Neutrophil (primary cell): ENCODE measurements around the gene EHD3.

Source experiments
- H3K27ac ChIP-seq: fragments of 200-600 bp; sonication (generic); 2 replicates; pipeline ENCODE4 v1.5.1; 2016; ENCODE audit warnings: mild to moderate bottlenecking, moderate library complexity
- H3K27me3 ChIP-seq: fragments of 200-600 bp; sonication (generic); 2 replicates; pipeline ENCODE4 v1.6.0; 2016; ENCODE audit warnings: mild to moderate bottlenecking
- H3K36me3 ChIP-seq: fragments of 200-600 bp; sonication (generic); 2 replicates; pipeline ENCODE4 v1.5.1; 2017
- H3K4me1 ChIP-seq, 2 experiments: fragments of 200-600 bp in 1 of 2; sonication (generic) in 1 of 2; 1 replicate in 1 of 2; 2 replicates in 1 of 2; pipeline versions ENCODE4 v1.5.1 to v1.6.1; 2013 to 2016; ENCODE audit warnings: low read depth in 1 of 2, low read length in 1 of 2, mild to moderate bottlenecking in 1 of 2, moderate library complexity in 1 of 2; ENCODE audit not compliant: control insufficient read depth in 1 of 2, insufficient read depth in 1 of 2
- H3K4me3 ChIP-seq, 2 experiments: fragments of 200-600 bp in 1 of 2; sonication (generic) in 1 of 2; 1 replicate in 1 of 2; 2 replicates in 1 of 2; pipeline ENCODE4 v1.5.1; 2013 to 2016; ENCODE audit warnings: low read depth in 1 of 2, low read length in 1 of 2, mild to moderate bottlenecking in 1 of 2, moderate library complexity in 1 of 2
- H3K9me3 ChIP-seq: fragments of 200-600 bp; sonication (generic); 2 replicates; pipeline ENCODE4 v1.5.1; 2016
- TF ChIP-seq, protein P1 (sequence below): fragments of 200-600 bp; sonication (generic); IDR thresholded peaks from 2 replicates; pipeline ENCODE4 v1.5.1; 2016; ENCODE audit warnings: antibody characterized with exemption

Gene EHD3

DNA sequence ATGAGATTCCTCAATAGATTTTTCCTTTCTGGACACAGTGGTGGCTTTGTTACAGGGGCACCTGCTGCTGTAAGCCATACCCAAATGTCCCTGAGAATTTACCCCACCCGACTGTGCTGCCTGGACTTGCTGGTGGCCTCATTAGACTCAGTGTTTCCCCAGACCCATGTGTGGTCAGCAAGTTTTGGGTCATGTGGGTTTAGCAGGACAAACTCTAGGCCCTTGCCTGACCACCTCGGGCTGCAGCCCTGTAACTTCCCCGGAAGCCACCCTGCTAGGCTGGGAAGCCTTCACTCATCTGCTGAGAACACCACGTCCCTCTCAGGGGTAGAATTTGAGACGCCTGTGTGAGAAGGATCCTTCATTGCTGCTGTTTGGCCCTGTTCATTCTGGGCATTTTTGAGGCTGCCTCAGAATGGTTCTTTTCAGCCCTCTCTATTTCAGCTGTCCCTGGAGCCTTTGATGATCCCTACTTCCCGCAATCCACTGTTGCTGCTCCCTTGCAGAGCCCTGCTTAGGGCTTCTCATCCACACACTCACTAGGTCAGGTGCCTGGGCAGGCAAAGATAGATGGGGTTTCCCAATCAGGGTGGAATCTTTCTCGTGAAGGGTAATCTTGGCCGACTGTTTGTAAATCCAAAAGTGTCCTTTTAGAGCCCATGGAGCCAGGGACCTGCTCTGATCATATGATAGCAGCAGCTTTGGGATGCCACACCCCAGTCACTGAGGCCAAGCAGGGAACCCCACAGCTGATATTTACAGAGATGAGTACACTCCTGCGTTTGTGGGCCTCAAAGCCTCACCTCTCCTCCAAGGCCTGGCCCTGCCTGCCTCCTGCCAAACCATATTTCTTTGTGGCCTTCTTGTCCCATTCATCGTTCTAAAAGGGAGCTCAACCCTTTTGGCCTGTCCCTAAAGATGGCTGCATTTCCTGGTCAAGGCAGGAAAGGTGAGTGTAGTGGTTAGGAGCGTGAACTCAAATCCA is 6.7 kb downstream of the EHD3 start:
- no peaks in the 10 kb centered on the region for H3K4me1 ChIP-seq
- no peak overlapping the region for H3K27ac ChIP-seq
- TF ChIP-seq, protein P1, sequence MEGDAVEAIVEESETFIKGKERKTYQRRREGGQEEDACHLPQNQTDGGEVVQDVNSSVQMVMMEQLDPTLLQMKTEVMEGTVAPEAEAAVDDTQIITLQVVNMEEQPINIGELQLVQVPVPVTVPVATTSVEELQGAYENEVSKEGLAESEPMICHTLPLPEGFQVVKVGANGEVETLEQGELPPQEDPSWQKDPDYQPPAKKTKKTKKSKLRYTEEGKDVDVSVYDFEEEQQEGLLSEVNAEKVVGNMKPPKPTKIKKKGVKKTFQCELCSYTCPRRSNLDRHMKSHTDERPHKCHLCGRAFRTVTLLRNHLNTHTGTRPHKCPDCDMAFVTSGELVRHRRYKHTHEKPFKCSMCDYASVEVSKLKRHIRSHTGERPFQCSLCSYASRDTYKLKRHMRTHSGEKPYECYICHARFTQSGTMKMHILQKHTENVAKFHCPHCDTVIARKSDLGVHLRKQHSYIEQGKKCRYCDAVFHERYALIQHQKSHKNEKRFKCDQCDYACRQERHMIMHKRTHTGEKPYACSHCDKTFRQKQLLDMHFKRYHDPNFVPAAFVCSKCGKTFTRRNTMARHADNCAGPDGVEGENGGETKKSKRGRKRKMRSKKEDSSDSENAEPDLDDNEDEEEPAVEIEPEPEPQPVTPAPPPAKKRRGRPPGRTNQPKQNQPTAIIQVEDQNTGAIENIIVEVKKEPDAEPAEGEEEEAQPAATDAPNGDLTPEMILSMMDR: no peak
- H3K4me3 ChIP-seq: no peak overlapping the region
- H3K36me3 ChIP-seq: no peaks in the 10 kb centered on the region
- H3K27me3 ChIP-seq: no peaks in the 10 kb centered on the region
- H3K9me3 ChIP-seq: no peaks in the 10 kb centered on the region

GRCh38 chr2:31241625-31242270 is 7.8 kb downstream of the EHD3 start:
- Histone ChIP-seq H3K4me1 (no peaks in the 10 kb centered on the region), H3K27ac (no peak overlapping the region), H3K9me3 (no peaks in the 10 kb centered on the region), H3K4me3 (no peak overlapping the region), H3K36me3 (no peaks in the 10 kb centered on the region), H3K27me3 (no peaks in the 10 kb centered on the region)
- TF ChIP-seq, protein P1: no peak

- TF ChIP-seq, protein P1: no peak
- H3K4me1 ChIP-seq: no peaks in the 10 kb centered on the region
- H3K4me3 ChIP-seq: no peak overlapping the region
- H3K27ac ChIP-seq: no peak overlapping the region
- H3K36me3 ChIP-seq: no peaks in the 10 kb centered on the region
- no peaks in the 10 kb centered on the region for H3K9me3 ChIP-seq
- H3K27me3 ChIP-seq: no peaks in the 10 kb centered on the region
Measured at GRCh38 chr2:31243053-31243452, 9.1 kb downstream of the EHD3 start.

- Histone ChIP-seq H3K36me3 (no peaks in the 10 kb centered on the region), H3K27ac (no peak overlapping the region), H3K4me1 (no peaks in the 10 kb centered on the region), H3K27me3 (no peaks in the 10 kb centered on the region), H3K9me3 (no peaks in the 10 kb centered on the region), H3K4me3 (no peak overlapping the region)
- TF ChIP-seq, protein P1: no peak
Measured at GRCh38 chr2:31244101-31244500, 10.1 kb downstream of the EHD3 start.

DNA sequence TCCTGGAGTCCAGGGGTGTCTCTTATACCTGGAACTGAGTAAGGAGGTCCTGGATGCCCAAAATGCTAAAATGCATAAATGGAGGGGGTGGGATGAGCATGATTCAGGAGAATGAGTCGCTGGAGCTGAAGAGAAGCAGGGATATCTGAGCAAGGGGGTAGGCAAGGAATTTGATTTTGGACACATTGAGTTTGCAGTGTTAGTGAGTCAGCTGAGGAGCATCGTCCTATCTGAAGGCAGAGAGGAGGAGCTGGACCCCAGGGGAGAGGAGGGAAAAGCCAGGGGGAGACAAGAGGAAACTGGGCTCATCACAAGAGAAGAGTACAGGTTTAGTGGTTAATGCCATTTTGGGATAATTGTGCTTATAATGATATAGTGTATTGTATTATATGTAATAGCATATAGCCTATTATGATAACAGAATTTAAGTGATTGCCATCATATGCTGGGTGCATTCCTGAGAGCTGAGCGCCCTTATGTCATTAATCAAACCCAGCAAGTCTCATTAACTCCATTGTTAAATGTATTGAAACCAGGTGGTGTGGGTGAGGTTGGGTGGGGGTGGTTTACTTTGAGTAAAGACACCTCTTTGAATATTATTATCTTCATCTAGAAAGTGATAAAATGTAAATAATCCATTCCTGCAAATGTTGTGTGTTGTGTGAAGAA is 12.4 kb downstream of the EHD3 start:
- Histone ChIP-seq H3K27me3 (no peaks in the 10 kb centered on the region), H3K9me3 (no peaks in the 10 kb centered on the region), H3K27ac (no peak overlapping the region), H3K4me1 (peaks cover 0 to 2% of the 10 kb centered on the region in 2 experiments), H3K4me3 (no peak overlapping the region), H3K36me3 (no peaks in the 10 kb centered on the region)
- TF ChIP-seq, protein P1: no peak
